Immature natural killer cell (primary cell): ENCODE data around the gene ALDH6A1. TPM values are rescaled to one million over a fixed set of nuclear protein-coding genes. Genes with fewer than 3 reads are reported as not detected.

Experiments
- DNase-seq, 3 donors: peaks; one replicate each; pipeline ENCODE4 v3.0.0; 2022; ENCODE audit warnings: mixed read lengths in 1 of 3
- H3K27ac Mint-ChIP-seq, 6 donors: one replicate each; pipeline ENCODE4 v1.8.0; 2020; ENCODE audit warnings: mixed read lengths in 6 of 6, mild to moderate bottlenecking in 5 of 6, inconsistent platforms in 4 of 6, moderate library complexity in 3 of 6
- H3K27me3 Mint-ChIP-seq, 3 donors: one replicate each; pipeline ENCODE4 v1.8.0; 2020 to 2021; ENCODE audit warnings: low read depth in 3 of 3, mild to moderate bottlenecking in 3 of 3, mixed read lengths in 3 of 3, moderate library complexity in 3 of 3, inconsistent platforms in 1 of 3
- H3K36me3 Mint-ChIP-seq, 3 donors: one replicate each; pipeline ENCODE4 v1.8.0; 2020; ENCODE audit warnings: mixed read lengths in 3 of 3, inconsistent platforms in 2 of 3, mild to moderate bottlenecking in 2 of 3
- H3K4me1 Mint-ChIP-seq, 2 donors: one replicate each; pipeline ENCODE4 v1.8.0; 2020; ENCODE audit warnings: inconsistent platforms in 2 of 2, mild to moderate bottlenecking in 2 of 2, mixed read lengths in 2 of 2, moderate library complexity in 1 of 2
- H3K4me3 Mint-ChIP-seq, 5 donors: one replicate each; pipeline ENCODE4 v1.8.0; 2020; ENCODE audit warnings: mild to moderate bottlenecking in 5 of 5, mixed read lengths in 5 of 5, inconsistent platforms in 3 of 5, moderate library complexity in 3 of 5
- H3K9me3 Mint-ChIP-seq, 6 donors: one replicate each; pipeline ENCODE4 v1.8.0; 2020; ENCODE audit warnings: mild to moderate bottlenecking in 6 of 6, mixed read lengths in 6 of 6, inconsistent platforms in 4 of 6, moderate library complexity in 3 of 6
- polyA plus RNA-seq, 3 donors: library from polyadenylated mRNA; unstranded; fragments of 300-500 nt; fragmentation: Illumina TruSeq; gene quantifications; one replicate each; pipeline ENCODE4 v1.2.3, GENCODE V29; 2021

ALDH6A1 gene
- polyA plus RNA-seq, 3 donors from 2014 or later: 15.1 to 29.8 (median 20.3) TPM

GRCh38 chr14:74034572-74034971 lies 49.7 kb downstream of the ALDH6A1 start:
- peaks cover 0 to 4% (median 3%) of the 10 kb centered on the region in 3 donors for H3K36me3 Mint-ChIP-seq
- no peak overlapping the region for H3K4me3 Mint-ChIP-seq
- no peaks in the 10 kb centered on the region for H3K27me3 Mint-ChIP-seq
- no peak overlapping the region for H3K27ac Mint-ChIP-seq
- DNase-seq: no peak
- H3K4me1 Mint-ChIP-seq: no peaks in the 10 kb centered on the region
- no peaks in the 10 kb centered on the region for H3K9me3 Mint-ChIP-seq

DNA sequence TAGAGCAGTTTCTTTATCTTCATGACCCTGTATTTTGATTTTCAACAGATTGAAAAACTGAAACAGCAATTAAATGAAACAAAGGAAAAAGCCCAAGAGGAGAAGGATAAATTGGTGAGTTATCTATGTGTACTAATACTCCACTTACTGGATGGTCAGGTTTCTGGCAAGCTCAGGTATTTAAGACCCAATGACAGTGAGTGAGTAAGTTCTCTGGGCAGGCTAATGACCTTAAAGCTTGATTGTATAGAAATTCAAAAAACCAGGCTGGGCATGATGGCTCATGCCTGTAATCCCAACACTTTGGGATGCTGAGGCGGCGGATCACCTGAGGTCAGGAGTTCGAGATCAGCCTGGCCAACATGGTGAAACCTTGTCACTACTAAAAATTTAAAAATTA lies 55.1 kb downstream of the ALDH6A1 start:
- H3K4me3 Mint-ChIP-seq: no peak overlapping the region
- no peaks in the 10 kb centered on the region for H3K27me3 Mint-ChIP-seq
- no peak for DNase-seq
- H3K36me3 Mint-ChIP-seq: peaks cover 0 to 4% (median 0%) of the 10 kb centered on the region in 3 donors
- H3K27ac Mint-ChIP-seq: no peak overlapping the region
- H3K4me1 Mint-ChIP-seq: no peaks in the 10 kb centered on the region
- H3K9me3 Mint-ChIP-seq: no peaks in the 10 kb centered on the region

DNA sequence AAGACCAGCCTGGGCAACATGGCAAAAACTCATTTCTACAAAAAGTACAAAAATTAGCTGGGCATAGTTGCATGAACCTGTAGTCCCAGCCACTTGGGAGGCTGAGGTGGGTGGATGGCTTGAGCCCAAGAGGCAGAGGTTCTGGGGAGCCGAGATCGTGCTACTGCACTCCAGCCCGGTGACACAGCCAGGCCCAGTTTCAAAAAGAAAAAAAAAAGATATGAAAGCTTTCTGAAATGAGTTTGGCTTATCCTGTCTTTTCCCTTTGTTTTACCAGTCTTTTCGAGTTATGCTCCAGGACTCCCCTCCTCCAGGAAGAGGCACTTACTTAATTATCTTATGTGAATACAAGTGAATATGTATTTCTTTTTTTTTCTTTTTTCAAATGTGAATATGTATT lies 61.9 kb downstream of the ALDH6A1 start:
- peaks cover 0 to 3% (median 0%) of the 10 kb centered on the region in 3 donors for H3K36me3 Mint-ChIP-seq
- peaks cover 17 to 22% of the 10 kb centered on the region in 2 donors for H3K4me1 Mint-ChIP-seq
- no peak overlapping the region for H3K27ac Mint-ChIP-seq
- no peaks in the 10 kb centered on the region for H3K9me3 Mint-ChIP-seq
- DNase-seq: no peak
- no peak overlapping the region for H3K4me3 Mint-ChIP-seq
- peaks cover 3 to 13% (median 5%) of the 10 kb centered on the region in 3 donors for H3K27me3 Mint-ChIP-seq

DNA sequence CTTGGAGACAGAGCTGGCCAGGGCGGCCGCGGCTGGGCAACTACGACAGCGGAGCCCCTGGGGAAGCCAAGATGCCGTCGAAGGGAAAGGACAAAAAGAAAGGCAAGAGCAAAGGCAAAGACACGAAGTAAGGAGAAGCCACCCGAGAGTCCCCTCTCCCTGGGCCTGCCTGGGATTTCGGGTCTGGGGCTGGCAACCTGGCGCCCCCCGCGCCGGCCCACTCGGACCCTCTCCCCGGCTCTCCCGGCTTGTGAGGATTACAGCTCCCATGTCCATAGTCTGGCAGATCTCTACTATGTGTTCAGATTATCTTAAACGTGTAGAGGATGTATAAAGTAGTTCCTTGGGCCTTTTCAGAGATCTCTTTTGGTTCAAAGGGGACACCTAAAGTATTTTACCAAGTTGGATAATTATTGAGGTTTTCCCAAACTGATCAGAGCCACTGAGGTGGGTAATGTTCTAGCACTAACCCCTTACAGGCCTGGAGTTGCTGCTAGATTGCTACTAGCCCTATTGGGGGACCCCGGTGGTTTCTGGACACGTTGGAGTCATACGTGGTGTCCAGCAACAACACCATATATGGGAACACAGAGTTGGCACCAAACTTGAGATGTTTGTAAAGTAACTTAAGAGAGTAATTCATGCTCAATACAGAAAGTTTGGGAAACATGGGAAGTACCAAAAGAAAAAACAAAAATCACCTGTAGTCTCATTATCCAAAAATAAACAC lies 64.7 kb downstream of the ALDH6A1 start:
- DNase-seq: no peak

DNA sequence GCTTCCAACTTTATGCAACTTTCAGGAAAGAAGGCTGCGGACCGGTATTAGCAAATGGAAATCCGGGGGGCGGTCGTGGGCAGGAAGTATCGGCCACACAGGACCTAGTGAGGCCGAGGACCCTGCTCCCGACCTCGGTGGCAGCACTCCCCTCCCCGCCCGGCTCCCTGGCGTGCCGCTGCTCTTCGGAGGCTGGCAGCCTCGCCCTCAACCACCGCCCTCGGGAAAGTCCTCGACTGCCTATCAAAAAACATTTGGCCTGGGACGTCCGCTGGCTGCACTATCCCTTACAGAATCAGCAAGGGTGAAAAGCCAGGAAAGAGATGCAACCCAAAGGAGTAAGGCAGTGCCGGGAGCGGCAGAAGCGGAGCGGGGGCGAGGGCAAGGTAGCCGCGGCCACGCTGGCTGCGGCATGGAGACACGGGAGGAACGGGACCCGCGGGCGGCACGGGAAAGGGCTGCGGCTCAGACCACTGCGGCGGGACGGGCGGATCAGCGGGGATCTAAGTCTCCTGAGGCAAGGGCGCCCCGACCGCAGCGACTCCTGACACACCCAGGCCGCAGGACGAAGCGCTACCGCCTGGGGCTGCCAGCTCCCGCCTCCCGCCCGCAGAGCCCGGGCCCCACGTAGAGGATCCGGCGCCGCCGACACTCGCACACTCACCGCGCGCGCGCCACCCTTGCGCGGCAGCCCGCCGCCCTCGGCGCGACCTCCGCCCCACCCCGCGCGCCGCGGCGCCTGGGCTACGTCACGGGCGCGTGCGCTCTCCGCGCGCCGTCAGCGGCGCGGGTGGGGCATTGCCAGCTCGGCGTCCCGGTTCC lies 65.5 kb downstream of the ALDH6A1 start, which contains the start of the genes BBOF1 and ENTPD5:
Gene BBOF1, plus strand, starts transcription at position 764 of the 822 bp plus-strand sequence. CDS start 130 bp downstream, outside the sequence.
Gene ENTPD5, minus strand, starts transcription at position 703 of the 822 bp plus-strand sequence. CDS start 31,186 bp downstream, outside the sequence.
- DNase-seq: peak; percentile 92 to 93 (median 93)
- H3K9me3 Mint-ChIP-seq: no peaks in the 10 kb centered on the region
- peaks cover 0 to 6% (median 0%) of the 10 kb centered on the region in 3 donors for H3K36me3 Mint-ChIP-seq
- peak within 1 kb of the TSS; percentile 94 to 99 (median 98) for H3K27ac Mint-ChIP-seq
- peak within 1 kb of the TSS; percentile 94 to 99 (median 97) for H3K4me3 Mint-ChIP-seq
- peaks cover 3 to 13% (median 5%) of the 10 kb centered on the region in 3 donors for H3K27me3 Mint-ChIP-seq
- peaks cover 17 to 22% of the 10 kb centered on the region in 2 donors for H3K4me1 Mint-ChIP-seq

More for the DNA sequence above, 64.7 kb downstream of the ALDH6A1 start:
- H3K4me1 Mint-ChIP-seq: peaks cover 17 to 22% of the 10 kb centered on the region in 2 donors
- H3K36me3 Mint-ChIP-seq: peaks cover 0 to 3% (median 0%) of the 10 kb centered on the region in 3 donors
- H3K4me3 Mint-ChIP-seq: peak overlapping the region; percentile 94 to 99 (median 97)
- H3K27me3 Mint-ChIP-seq: peaks cover 3 to 13% (median 5%) of the 10 kb centered on the region in 3 donors
- H3K9me3 Mint-ChIP-seq: no peaks in the 10 kb centered on the region
- peak overlapping the region; percentile 94 to 99 (median 98) for H3K27ac Mint-ChIP-seq

- peak overlapping the region; percentile 92 to 99 (median 98) for H3K27ac Mint-ChIP-seq
- peak in 1 of 3 donors; percentile 21 for DNase-seq
- no peaks in the 10 kb centered on the region for H3K9me3 Mint-ChIP-seq
- H3K4me1 Mint-ChIP-seq: peaks cover 17 to 22% of the 10 kb centered on the region in 2 donors
- peaks cover 0 to 11% (median 0%) of the 10 kb centered on the region in 3 donors for H3K36me3 Mint-ChIP-seq
- peaks cover 3 to 13% (median 5%) of the 10 kb centered on the region in 3 donors for H3K27me3 Mint-ChIP-seq
- H3K4me3 Mint-ChIP-seq: peak overlapping the region; percentile 89 to 99 (median 94)
Observed at GRCh38 chr14:74018174-74018585, 66.1 kb downstream of the ALDH6A1 start.

- Mint-ChIP-seq H3K4me3 (no peak overlapping the region), H3K4me1 (peaks cover 17 to 22% of the 10 kb centered on the region in 2 donors), H3K9me3 (no peaks in the 10 kb centered on the region), H3K36me3 (peaks cover 0 to 13% (median 5%) of the 10 kb centered on the region in 3 donors), H3K27me3 (peaks cover 0 to 13% (median 3%) of the 10 kb centered on the region in 3 donors), H3K27ac (peak overlapping the region in 4 of 6 donors; percentile 34 to 88 (median 58))
- DNase-seq: no peak
Observed at GRCh38 chr14:74015963-74016362, 68.3 kb downstream of the ALDH6A1 start.

DNA sequence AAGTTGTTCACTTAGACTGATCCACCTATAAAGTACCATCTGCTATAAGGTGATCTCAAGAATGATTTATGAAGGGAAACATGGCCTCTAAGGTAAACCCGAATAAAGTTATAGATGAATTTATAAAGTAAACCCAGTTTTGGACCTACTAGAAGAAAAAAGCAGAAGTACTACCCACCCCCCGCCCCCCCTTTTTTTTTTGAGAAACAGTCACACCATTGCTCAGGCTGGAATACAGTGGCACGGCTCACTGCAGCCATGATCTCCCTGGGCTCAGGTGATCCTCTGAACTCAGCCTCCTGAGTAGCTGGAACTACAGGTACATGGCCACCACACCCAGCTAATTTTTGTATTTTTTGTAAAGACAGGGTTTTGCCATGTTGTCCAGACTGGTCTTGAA lies 69.1 kb downstream of the ALDH6A1 start:
- no peak for DNase-seq
- Mint-ChIP-seq H3K27me3 (peaks cover 0 to 13% (median 3%) of the 10 kb centered on the region in 3 donors), H3K4me3 (no peak overlapping the region), H3K27ac (peak overlapping the region in 1 of 6 donors; percentile 34), H3K36me3 (peaks cover 0 to 17% (median 10%) of the 10 kb centered on the region in 3 donors), H3K9me3 (no peaks in the 10 kb centered on the region), H3K4me1 (peaks cover 17 to 21% of the 10 kb centered on the region in 2 donors)

GRCh38 chr14:74014299-74014698 lies 70.0 kb downstream of the ALDH6A1 start:
- Mint-ChIP-seq H3K27me3 (peaks cover 0 to 11% (median 3%) of the 10 kb centered on the region in 3 donors), H3K4me1 (peaks cover 9 to 13% of the 10 kb centered on the region in 2 donors), H3K36me3 (peaks cover 0 to 17% (median 13%) of the 10 kb centered on the region in 3 donors), H3K4me3 (no peak overlapping the region), H3K9me3 (no peaks in the 10 kb centered on the region), H3K27ac (no peak overlapping the region)
- no peak for DNase-seq

DNA sequence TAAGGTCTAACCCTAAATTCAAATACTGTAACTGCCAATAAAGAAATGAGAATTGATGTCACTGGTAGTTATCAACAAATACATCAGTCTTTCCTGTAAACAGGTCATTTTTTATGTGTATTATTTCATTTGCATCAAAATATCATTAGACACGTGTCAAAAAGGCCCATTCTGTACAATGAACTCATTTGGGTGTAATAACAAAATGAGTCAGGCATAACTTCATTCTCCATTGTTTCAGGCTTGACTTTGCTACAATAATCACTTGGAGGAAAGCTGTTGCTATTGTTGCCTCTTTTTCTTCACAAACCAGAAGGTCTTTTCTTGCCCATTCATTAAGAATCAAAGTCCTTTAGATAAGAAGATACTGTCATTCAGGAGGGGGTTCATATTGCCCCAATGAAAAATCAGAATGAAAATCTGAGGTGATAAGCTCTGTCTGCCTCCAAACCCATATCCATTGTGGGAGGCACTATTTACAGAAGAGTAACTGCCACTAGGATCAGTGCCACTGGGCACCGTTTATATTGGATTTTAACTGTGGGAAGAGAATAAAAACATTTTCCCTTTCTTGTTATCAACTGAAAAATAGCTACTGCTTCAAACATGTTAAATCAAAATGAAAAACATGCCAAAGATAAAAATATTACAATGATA lies 75.3 kb downstream of the ALDH6A1 start:
- peaks cover 5 to 24% (median 23%) of the 10 kb centered on the region in 3 donors for H3K36me3 Mint-ChIP-seq
- H3K27ac Mint-ChIP-seq: no peak overlapping the region
- H3K27me3 Mint-ChIP-seq: peaks cover 0 to 1% (median 0%) of the 10 kb centered on the region in 3 donors
- H3K4me1 Mint-ChIP-seq: no peaks in the 10 kb centered on the region
- DNase-seq: no peak
- no peak overlapping the region for H3K4me3 Mint-ChIP-seq
- no peaks in the 10 kb centered on the region for H3K9me3 Mint-ChIP-seq
